IMR-90 (cell line): ENCODE data around the gene NR2F2. TPM values are rescaled to one million over a fixed set of nuclear protein-coding genes. Genes with fewer than 3 reads are reported as not detected.

Experiments used
- ATAC-seq: fragments of 200-7000 bp; cut with Tn5 transposase; 2 replicates; pipeline ENCODE4 v1.9.1; 2020; ENCODE audit warnings: low read depth, mild to moderate bottlenecking, moderate library complexity
- BruUV-seq: library from RNA; stranded (reverse); fragments of 400-500 nt; replicated peaks from 2 replicates; lab custom pipeline; 2021; lab: Mats Ljungman, UMichigan
- CTCF ChIA-PET: fragments of 300-600 bp; formaldehyde crosslinking; extraction: SDS; loops from one replicate; lab custom pipeline; 2021; ENCODE audit warnings: antibody characterized with exemption; lab: Yijun Ruan, JAX
- POLR2A ChIA-PET: fragments of 300-600 bp; sonication (Branson Sonifier 250); formaldehyde crosslinking; loops from one replicate; lab custom pipeline; 2022; ENCODE audit warnings: antibody characterized with exemption; ENCODE audit not compliant: unreplicated experiment; lab: Charles Lee
- DNase-seq: peaks from one replicate; pipeline ENCODE4 v3.0.0; 2013
- H2AFZ ChIP-seq: replicated peaks from 2 replicates; pipeline ENCODE3; 2013; ENCODE audit warnings: low read length, mild to moderate bottlenecking; ENCODE audit not compliant: poor library complexity
- H2AK5ac ChIP-seq: 2 replicates; pipeline ENCODE4 v1.6.1; 2013; ENCODE audit warnings: low read depth, low read length, inconsistent platforms
- H2AK9ac ChIP-seq: replicated peaks from 2 replicates; pipeline ENCODE3; 2013; ENCODE audit warnings: mild to moderate bottlenecking, low read depth, low read length, moderate library complexity; ENCODE audit not compliant: poor library complexity
- H2BK120ac ChIP-seq: 2 replicates; pipeline ENCODE4 v1.6.1; 2013; ENCODE audit warnings: low read depth, low read length, inconsistent platforms
- H2BK15ac ChIP-seq: 3 replicates; pipeline ENCODE4 v1.6.1; 2013; ENCODE audit warnings: low read depth, low read length, inconsistent platforms
- H2BK20ac ChIP-seq: 2 replicates; pipeline ENCODE4 v1.6.1; 2013; ENCODE audit warnings: low read depth, mild to moderate bottlenecking, inconsistent platforms, low read length, moderate library complexity
- H2BK5ac ChIP-seq: 2 replicates; pipeline ENCODE4 v1.6.1; 2013; ENCODE audit warnings: mild to moderate bottlenecking, low read depth, low read length, inconsistent platforms; ENCODE audit not compliant: poor library complexity, severe bottlenecking
- H3K14ac ChIP-seq: replicated peaks from 2 replicates; pipeline ENCODE4 v1.6.1; 2013; ENCODE audit warnings: low read depth, low read length, inconsistent platforms
- H3K18ac ChIP-seq: 2 replicates; pipeline ENCODE4 v1.6.1; 2013; ENCODE audit warnings: low read depth, low read length, control low read depth
- H3K23ac ChIP-seq: 2 replicates; pipeline ENCODE4 v1.6.1; 2013; ENCODE audit warnings: low read depth, low read length, inconsistent platforms
- H3K27ac ChIP-seq: 2 replicates; pipeline ENCODE4 v1.5.1; 2013; ENCODE audit warnings: mild to moderate bottlenecking, control low read depth, low read length; ENCODE audit not compliant: insufficient read depth
- H3K27me3 ChIP-seq: 2 replicates; pipeline ENCODE4 v1.6.1; 2013; ENCODE audit warnings: low read length; ENCODE audit not compliant: control insufficient read depth, insufficient read depth
- H3K36me3 ChIP-seq: 2 replicates; pipeline ENCODE4 v1.6.1; 2013; ENCODE audit warnings: low read length, mixed read lengths; ENCODE audit not compliant: control insufficient read depth, insufficient read depth
- H3K4ac ChIP-seq: 2 replicates; pipeline ENCODE4 v1.6.1; 2013; ENCODE audit warnings: low read depth, low read length, inconsistent platforms
- H3K4me1 ChIP-seq: 2 replicates; pipeline ENCODE4 v1.6.1; 2013; ENCODE audit warnings: low read length, mixed read lengths; ENCODE audit not compliant: control insufficient read depth, insufficient read depth
- H3K4me2 ChIP-seq: 2 replicates; pipeline ENCODE4 v1.6.1; 2013; ENCODE audit warnings: low read depth, mild to moderate bottlenecking, control low read depth, low read length, moderate library complexity
- H3K4me3 ChIP-seq: 2 replicates; pipeline ENCODE4 v1.5.1; 2013; ENCODE audit warnings: low read depth, mild to moderate bottlenecking, control low read depth, low read length, moderate library complexity; ENCODE audit not compliant: insufficient read depth
- H3K56ac ChIP-seq: 2 replicates; pipeline ENCODE4 v1.6.1; 2013; ENCODE audit warnings: low read length, inconsistent platforms; ENCODE audit not compliant: insufficient read depth; ENCODE audit errors: extremely low read depth
- H3K79me1 ChIP-seq, 2 experiments: 2 replicates each; pipeline ENCODE4 v1.6.1; 2013; ENCODE audit warnings: low read length in 2 of 2, inconsistent platforms in 1 of 2, low read depth in 1 of 2
- H3K9ac ChIP-seq: 2 replicates; pipeline ENCODE4 v1.6.1; 2013; ENCODE audit warnings: low read depth, low read length, control low read depth
- H3K9me1 ChIP-seq: 2 replicates; pipeline ENCODE4 v1.6.1; 2013; ENCODE audit warnings: low read length, inconsistent platforms; ENCODE audit not compliant: insufficient read depth
- H3K9me3 ChIP-seq: 2 replicates; pipeline ENCODE4 v1.6.1; 2013; ENCODE audit warnings: low read length; ENCODE audit not compliant: control insufficient read depth, insufficient read depth
- H4K20me1 ChIP-seq: 2 replicates; pipeline ENCODE4 v1.6.1; 2013; ENCODE audit warnings: low read length, inconsistent platforms; ENCODE audit not compliant: insufficient read depth
- H4K5ac ChIP-seq: 2 replicates; pipeline ENCODE4 v1.6.1; 2013; ENCODE audit warnings: mild to moderate bottlenecking, low read depth, low read length, control low read depth
- H4K8ac ChIP-seq, 2 experiments: 2 replicates each; pipeline ENCODE4 v1.6.1; 2013; ENCODE audit warnings: low read depth in 2 of 2, low read length in 2 of 2, control low read depth in 1 of 2, inconsistent platforms in 1 of 2
- H4K91ac ChIP-seq: 2 replicates; pipeline ENCODE4 v1.6.1; 2013; ENCODE audit warnings: low read depth, low read length, inconsistent platforms; ENCODE audit not compliant: insufficient read depth
- MAFK ChIP-seq: IDR thresholded peaks from 2 replicates; pipeline ENCODE4 v1.6.1; 2012; ENCODE audit warnings: low read depth, low read length, improper control_type of control experiment
- RAD21 ChIP-seq: IDR thresholded peaks from 2 replicates; pipeline ENCODE4 v1.6.1; 2012; ENCODE audit warnings: low read length, improper control_type of control experiment
- WGBS, 2 experiments: methylation state at CpG; one replicate each; pipeline versions ENCODE4 v1.1.5 to v1.1.7; 2013; ENCODE audit warnings: missing lambda C conversion rate in 2 of 2; ENCODE audit not compliant: insufficient read length in 1 of 2; ENCODE audit errors: extremely low coverage in 2 of 2; 5-methylcytosine and 5-hydroxymethylcytosine counted together
- dilution Hi-C: fragments of 300-500 bp; cut with HindIII; formaldehyde crosslinking; loops from one replicate; pipeline ENCODE4 v1.14.3; 2018; ENCODE audit warnings: low sequenced_read_pairs; ENCODE audit not compliant: unreplicated experiment
- in situ Hi-C: fragments of 300-500 bp; cut with MboI; formaldehyde crosslinking; loops from 3 replicates; pipeline ENCODE4 v1.14.3; 2019; ENCODE audit warnings: low sequenced_read_pairs, inconsistent platforms, mixed read lengths
- intact Hi-C: fragments of 100-400 bp; cut with micrococcal nuclease; formaldehyde crosslinking; loops from 2 replicates; pipeline ENCODE4 v1.10.0; 2022
- polyA plus RNA-seq, 3 experiments: library from polyadenylated mRNA; depleted of rRNA; stranded (reverse); fragments of >200 nt; gene quantifications; 2 replicates each; pipeline ENCODE4 v1.2.3, GENCODE V29; 2012; ENCODE audit warnings: low replicate concordance in 1 of 3
- total RNA-seq: library from RNA; depleted of rRNA; stranded (reverse); fragments of >200 nt; gene quantifications from 2 replicates; pipeline ENCODE4 v1.2.3, GENCODE V29; 2012

NR2F2 gene
- total and polyA plus RNA-seq, 2 of the 4 experiments (the other 2 are of a cell fraction), result 20.3 to 161 TPM

DNA sequence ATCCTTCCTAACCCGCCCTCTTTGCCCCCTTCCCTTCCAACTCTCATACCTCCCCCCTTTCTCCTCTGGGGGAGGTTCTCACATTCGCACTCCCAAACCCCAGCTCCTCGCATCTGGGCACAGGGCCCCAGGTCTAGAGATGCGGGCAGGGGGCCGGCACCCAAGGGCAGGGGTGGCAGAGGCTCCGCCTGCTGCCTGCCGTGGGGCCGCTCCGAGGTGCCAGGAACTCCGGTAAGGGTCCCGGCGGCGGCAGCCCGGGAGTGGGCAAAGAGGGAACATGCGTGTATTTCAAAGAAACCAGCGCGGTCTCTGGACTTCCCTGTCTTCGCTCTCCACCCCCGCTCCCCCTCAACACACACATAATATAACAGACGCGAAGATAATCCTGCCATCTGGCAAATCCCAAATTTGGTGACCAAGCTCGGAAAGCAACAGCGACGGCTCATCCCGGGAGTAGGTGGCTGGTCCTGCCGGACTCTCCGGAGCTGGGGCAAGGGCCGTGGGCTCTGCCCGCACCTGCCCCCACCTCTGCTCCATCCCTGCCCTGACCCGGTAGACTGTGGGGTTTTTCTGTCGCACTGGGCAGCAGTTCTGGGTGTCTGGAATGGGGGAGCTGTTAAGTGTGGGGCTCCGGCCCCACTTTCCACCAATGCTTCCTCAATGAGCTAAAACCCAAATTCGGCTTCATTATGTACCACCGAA, 31.0 kb downstream of the NR2F2 start:
- ATAC-seq (no peak), DNase-seq (no peak)
- no peaks in the 10 kb centered on the region; the same call in 1 of the 2 replicates for H3K36me3 ChIP-seq
- peaks cover 2% of the 10 kb centered on the region; the same call in 1 of the 2 replicates for H3K4me1 ChIP-seq
- dilution Hi-C loops, result no loop called here
- no TSS peak for BruUV-seq
- no peaks in the 10 kb centered on the region for H3K9me3 ChIP-seq
- H3K27ac ChIP-seq, result no peak overlapping the region
- no peak overlapping the region; the same call in 1 of the 2 replicates for H3K23ac ChIP-seq
- no peak overlapping the region; the same call in 1 of the 2 replicates for H3K4ac ChIP-seq
- H2BK120ac ChIP-seq, result no peak overlapping the region
- no peaks in the 10 kb centered on the region for H3K27me3 ChIP-seq
- H3K4me3 ChIP-seq, result 0 out of 2 replicates have a peak overlapping the region, but pooled peaks have one; percentile 15
- H2BK5ac ChIP-seq, result no peak overlapping the region
- H3K14ac ChIP-seq, result no peak overlapping the region
- peaks cover 13 to 27% of the 10 kb centered on the region in 2 experiments for H3K79me1 ChIP-seq
- H4K8ac ChIP-seq, result no peak overlapping the region; a peak in 1 of 4 replicates
- H3K56ac ChIP-seq, result no peak overlapping the region
- H3K9me1 ChIP-seq, result no peaks in the 10 kb centered on the region
- H3K4me2 ChIP-seq, result peak overlapping the region; percentile 59; the same call in 1 of the 2 replicates
- no peak overlapping the region for H3K18ac ChIP-seq
- H2AFZ ChIP-seq, result peak overlapping the region; percentile 95
- ChIA-PET CTCF (no interaction called here), POLR2A (no interaction called here)
- no peak overlapping the region for H3K9ac ChIP-seq
- TF ChIP-seq MAFK (no peak), RAD21 (no peak)
- no peaks in the 10 kb centered on the region for H4K20me1 ChIP-seq
- no peak overlapping the region for H4K5ac ChIP-seq
- WGBS, 2 experiments, result no CpG with 5 or more reads among the region's 34 CpGs
- in situ Hi-C loops, result no loop called here
- no peak overlapping the region for H2BK20ac ChIP-seq
- no peak overlapping the region for H4K91ac ChIP-seq
- peak overlapping the region; percentile 26 for H2AK9ac ChIP-seq
- H2AK5ac ChIP-seq, result peak overlapping the region; percentile 43; the same call in 1 of the 2 replicates
- H2BK15ac ChIP-seq, result no peak overlapping the region
- intact Hi-C loops, result no loop called here
